Osteocyte (in vitro differentiated cells): ENCODE measurements around the gene SNAPIN. TPM values are rescaled to one million over a fixed set of nuclear protein-coding genes. Genes with fewer than 3 reads are reported as not detected.
"Not testable (repeated sequence)": the region's sequence is repeated elsewhere in the genome, so short reads cannot be mapped to it uniquely, and the experiment has no call there.

ENCODE experiments used
- DNase-seq: peaks from one replicate; pipeline ENCODE4 v3.0.0; 2021; ENCODE audit warnings: mixed read lengths; ENCODE audit not compliant: unreplicated experiment; ENCODE audit errors: extremely low spot score
- H3K27ac Mint-ChIP-seq: one replicate; pipeline ENCODE4 v1.8.0; 2021; ENCODE audit warnings: mild to moderate bottlenecking, mixed read lengths; ENCODE audit not compliant: unreplicated experiment
- H3K27me3 Mint-ChIP-seq: one replicate; pipeline ENCODE4 v1.8.0; 2021; ENCODE audit warnings: mixed read lengths; ENCODE audit not compliant: unreplicated experiment
- H3K36me3 Mint-ChIP-seq: one replicate; pipeline ENCODE4 v1.8.0; 2021; ENCODE audit warnings: mixed read lengths; ENCODE audit not compliant: unreplicated experiment
- H3K4me1 Mint-ChIP-seq: one replicate; pipeline ENCODE4 v1.8.0; 2021; ENCODE audit warnings: mixed read lengths; ENCODE audit not compliant: unreplicated experiment
- H3K4me3 Mint-ChIP-seq: one replicate; pipeline ENCODE4 v1.8.0; 2021; ENCODE audit warnings: mild to moderate bottlenecking, moderate library complexity, mixed read lengths; ENCODE audit not compliant: unreplicated experiment
- H3K9me3 Mint-ChIP-seq: one replicate; pipeline ENCODE4 v1.8.0; 2021; ENCODE audit warnings: mixed read lengths; ENCODE audit not compliant: unreplicated experiment
- total RNA-seq: library from RNA; stranded (reverse); gene quantifications from 2 replicates; pipeline ENCODE4 v1.2.1, GENCODE V29; 2021
- TF ChIP-seq, protein P1 (sequence below): fragments of 200-600 bp; sonication (generic); IDR thresholded peaks from 2 replicates; pipeline ENCODE4 v1.5.0; 2021; ENCODE audit warnings: antibody characterized with exemption, mild to moderate bottlenecking, moderate library complexity

SNAPIN gene
- total RNA-seq, 1 donor from 2014 or later = 46.3 TPM

DNA sequence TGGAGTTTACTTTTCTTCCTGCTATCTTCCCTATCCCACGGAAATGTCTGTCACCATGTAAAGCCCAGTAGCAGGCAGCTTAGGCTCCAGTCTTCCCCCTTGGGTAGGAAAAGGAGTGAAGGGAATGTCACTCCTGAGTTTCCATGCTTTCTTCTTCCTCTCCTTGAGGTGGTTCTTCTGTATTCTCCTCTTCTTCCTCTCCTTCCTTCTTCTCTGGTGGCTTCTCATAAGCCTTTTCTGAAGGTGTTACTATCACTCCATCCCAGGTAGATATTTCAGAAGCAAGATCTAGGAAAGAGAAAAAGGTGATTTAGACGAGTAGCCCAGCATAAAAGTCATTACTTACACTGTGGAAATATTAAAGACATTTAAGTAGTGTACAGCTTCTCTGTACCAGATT lies 3.8 kb downstream of the SNAPIN start:
- TF ChIP-seq, protein P1, sequence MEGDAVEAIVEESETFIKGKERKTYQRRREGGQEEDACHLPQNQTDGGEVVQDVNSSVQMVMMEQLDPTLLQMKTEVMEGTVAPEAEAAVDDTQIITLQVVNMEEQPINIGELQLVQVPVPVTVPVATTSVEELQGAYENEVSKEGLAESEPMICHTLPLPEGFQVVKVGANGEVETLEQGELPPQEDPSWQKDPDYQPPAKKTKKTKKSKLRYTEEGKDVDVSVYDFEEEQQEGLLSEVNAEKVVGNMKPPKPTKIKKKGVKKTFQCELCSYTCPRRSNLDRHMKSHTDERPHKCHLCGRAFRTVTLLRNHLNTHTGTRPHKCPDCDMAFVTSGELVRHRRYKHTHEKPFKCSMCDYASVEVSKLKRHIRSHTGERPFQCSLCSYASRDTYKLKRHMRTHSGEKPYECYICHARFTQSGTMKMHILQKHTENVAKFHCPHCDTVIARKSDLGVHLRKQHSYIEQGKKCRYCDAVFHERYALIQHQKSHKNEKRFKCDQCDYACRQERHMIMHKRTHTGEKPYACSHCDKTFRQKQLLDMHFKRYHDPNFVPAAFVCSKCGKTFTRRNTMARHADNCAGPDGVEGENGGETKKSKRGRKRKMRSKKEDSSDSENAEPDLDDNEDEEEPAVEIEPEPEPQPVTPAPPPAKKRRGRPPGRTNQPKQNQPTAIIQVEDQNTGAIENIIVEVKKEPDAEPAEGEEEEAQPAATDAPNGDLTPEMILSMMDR = no peak
- Mint-ChIP-seq H3K27ac (no peak overlapping the region), H3K36me3 (peaks cover 44% of the 10 kb centered on the region), H3K4me3 (no peak overlapping the region), H3K9me3 (no peaks in the 10 kb centered on the region), H3K4me1 (peaks cover 14% of the 10 kb centered on the region), H3K27me3 (no peaks in the 10 kb centered on the region)
- DNase-seq = no peak

DNA sequence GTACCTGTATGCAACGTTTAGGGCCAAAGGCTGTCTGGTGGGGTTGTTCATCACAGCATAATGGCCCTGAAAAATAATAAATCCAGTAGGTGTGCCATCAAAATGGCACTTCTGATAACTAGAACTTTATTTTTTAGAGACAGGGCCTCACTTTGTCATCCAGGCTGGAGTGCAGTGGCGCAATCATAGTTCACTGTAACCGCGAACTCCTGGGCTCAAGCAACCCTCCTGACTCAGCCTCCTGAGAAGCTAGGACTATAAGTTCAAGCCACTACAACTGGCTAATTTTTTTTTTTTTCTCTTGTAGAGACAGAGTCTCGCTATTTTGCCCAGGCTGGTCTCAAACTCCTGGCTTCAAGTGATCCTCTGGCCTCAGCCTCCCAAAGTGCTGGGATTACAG lies 4.7 kb downstream of the SNAPIN start:
- Mint-ChIP-seq H3K4me1 (peaks cover 14% of the 10 kb centered on the region), H3K4me3 (no peak overlapping the region), H3K27ac (no peak overlapping the region), H3K27me3 (no peaks in the 10 kb centered on the region), H3K36me3 (peaks cover 53% of the 10 kb centered on the region), H3K9me3 (no peaks in the 10 kb centered on the region)
- TF ChIP-seq, protein P1 = no peak
- DNase-seq = no peak

DNA sequence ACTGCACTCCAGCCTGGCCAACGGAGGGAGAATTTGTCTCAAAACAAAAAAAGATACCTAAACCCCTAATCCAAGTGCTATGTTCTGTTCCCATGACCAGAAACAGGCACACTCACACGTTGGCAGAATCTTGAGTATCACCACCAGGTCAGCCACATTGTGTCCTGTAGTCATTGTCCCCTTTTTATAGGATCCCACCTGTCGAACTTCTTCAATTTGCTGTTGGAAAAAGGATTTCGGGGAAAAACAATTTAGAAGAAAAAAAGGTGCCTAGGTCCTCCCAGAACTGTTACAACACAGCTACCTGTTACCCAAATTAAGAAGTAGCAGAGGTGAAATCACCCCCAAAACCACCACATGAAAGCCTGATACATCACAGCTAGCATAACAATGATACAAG lies 8.9 kb downstream of the SNAPIN start:
- Mint-ChIP-seq H3K4me3 (no peak overlapping the region), H3K27me3 (no peaks in the 10 kb centered on the region), H3K27ac (no peak overlapping the region), H3K9me3 (no peaks in the 10 kb centered on the region), H3K4me1 (peaks cover 18% of the 10 kb centered on the region), H3K36me3 (peaks cover 41% of the 10 kb centered on the region)
- DNase-seq = no peak
- TF ChIP-seq, protein P1 = no peak

DNA sequence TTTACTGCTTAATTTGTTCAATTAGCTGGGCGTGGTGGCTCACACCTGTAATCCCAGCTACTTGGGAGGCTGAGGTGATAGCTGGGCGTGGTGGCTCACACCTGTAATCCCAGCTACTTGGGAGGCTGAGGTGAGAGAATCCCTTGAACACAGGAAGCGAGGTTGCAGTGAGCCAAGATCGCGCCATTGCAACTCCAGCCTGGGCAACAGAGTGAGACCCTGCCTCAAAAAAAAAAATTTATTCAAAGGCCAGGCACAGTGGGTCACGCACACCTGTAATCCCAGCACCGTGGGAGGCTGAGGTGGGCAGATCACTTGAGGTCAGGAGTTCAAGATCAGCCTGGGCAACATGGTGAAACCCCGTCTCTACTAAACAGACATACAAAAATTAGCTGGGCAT lies 10.2 kb downstream of the SNAPIN start:
- not testable (repeated sequence) for H3K27me3 Mint-ChIP-seq, H3K9me3 Mint-ChIP-seq, H3K27ac Mint-ChIP-seq, DNase-seq
- Mint-ChIP-seq H3K4me1 (peaks cover 18% of the 10 kb centered on the region), H3K36me3 (peaks cover 37% of the 10 kb centered on the region), H3K4me3 (peak overlapping the region; percentile 44)

DNA sequence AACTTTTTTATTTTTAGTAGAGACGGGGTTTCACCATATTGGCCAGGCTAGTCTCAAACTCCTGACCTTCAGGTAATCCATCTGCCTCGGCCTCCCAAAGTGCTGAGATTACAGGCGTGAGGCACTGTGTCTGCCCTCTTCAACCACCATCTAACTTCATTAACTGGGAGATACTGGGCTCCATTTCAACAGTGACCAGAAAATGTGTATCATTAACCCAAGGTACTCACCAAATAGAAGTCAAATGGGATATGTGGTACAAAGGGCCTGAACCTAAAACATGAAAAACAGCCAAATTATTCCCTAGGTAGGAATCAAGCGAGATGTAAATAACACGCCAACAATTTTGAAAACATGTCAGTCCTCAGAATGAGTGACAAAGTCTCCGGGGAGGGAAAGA lies 11.1 kb downstream of the SNAPIN start:
- Mint-ChIP-seq H3K27me3 (no peaks in the 10 kb centered on the region), H3K9me3 (no peaks in the 10 kb centered on the region), H3K27ac (no peak overlapping the region), H3K36me3 (peaks cover 30% of the 10 kb centered on the region), H3K4me1 (peaks cover 18% of the 10 kb centered on the region), H3K4me3 (no peak overlapping the region)
- TF ChIP-seq, protein P1 = no peak
- no peak for DNase-seq

DNA sequence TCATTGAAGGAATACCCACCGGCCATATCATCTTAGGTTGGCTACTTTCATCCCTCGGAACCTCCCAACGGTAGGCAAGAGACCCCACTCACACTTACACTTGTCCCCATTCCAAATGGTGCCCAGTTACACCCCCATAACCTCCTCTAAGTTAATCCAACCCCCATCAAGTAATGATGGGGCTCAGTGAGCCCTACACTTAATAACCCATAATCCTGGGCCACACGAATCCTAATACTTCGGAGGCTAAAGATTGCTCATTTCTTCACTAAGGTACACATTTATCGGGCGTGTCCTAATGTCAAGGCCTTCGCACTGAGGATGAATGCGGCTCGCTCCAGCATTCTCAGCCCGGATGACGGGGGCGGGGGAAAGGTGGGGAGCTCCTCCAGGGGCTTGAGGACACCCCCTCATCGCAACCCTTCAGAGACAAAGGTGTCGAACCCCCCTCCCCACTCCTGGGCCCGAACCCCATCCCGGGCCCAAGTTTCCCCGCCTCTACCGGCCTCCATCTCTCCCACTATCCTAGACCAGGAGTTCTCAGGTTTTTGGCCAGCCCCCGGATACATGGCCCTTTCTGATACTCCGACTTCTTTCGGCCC lies 11.9 kb downstream of the SNAPIN start:
- Mint-ChIP-seq H3K27ac (no peak overlapping the region), H3K9me3 (no peaks in the 10 kb centered on the region), H3K4me3 (no peak overlapping the region), H3K4me1 (peaks cover 18% of the 10 kb centered on the region), H3K36me3 (peaks cover 23% of the 10 kb centered on the region), H3K27me3 (no peaks in the 10 kb centered on the region)
- no peak for DNase-seq
- TF ChIP-seq, protein P1 = no peak
